ENCODE results near the gene CRISPLD2. TPM values are rescaled to one million over a fixed set of nuclear protein-coding genes. Genes with fewer than 3 reads are reported as not detected.

The CRISPLD2 gene
- total and polyA plus RNA-seq, 8 donors: 13.8 to 106 (median 24.9) TPM

- no peak for TF ChIP-seq CTCF (IDR thresholded peaks at IDR 0.05)
Observed at GRCh38 chr16:84842516-84843148, 22.8 kb downstream of the CRISPLD2 start.

GRCh38 chr16:84843149-84844048 is 23.6 kb downstream of the CRISPLD2 start:
- Histone ChIP-seq H3K4me3 (no peak overlapping the region), H3K4me1 (peaks cover 0 to 11% of the 10 kb centered on the region in 2 donors), H3K36me3 (peaks cover 0 to 40% of the 10 kb centered on the region in 2 donors), H3K27me3 (peaks cover 0 to 48% of the 10 kb centered on the region in 2 donors), H3K9me3 (no peaks in the 10 kb centered on the region), H3K27ac (no peak overlapping the region)
- no peak for ATAC-seq
- no peak for TF ChIP-seq CTCF (IDR thresholded peaks at IDR 0.05)
- intact Hi-C loops (cut with DNase I): no loop called here
- DNase-seq: peak in 1 of 4 donors; percentile 44

More at GRCh38 chr16:84842516-84843148, 22.8 kb downstream of the CRISPLD2 start:
- H3K36me3 ChIP-seq: peaks cover 0 to 35% of the 10 kb centered on the region in 2 donors
- peaks cover 0 to 46% of the 10 kb centered on the region in 2 donors for H3K27me3 ChIP-seq
- no peak for ATAC-seq
- H3K4me3 ChIP-seq: no peak overlapping the region
- H3K4me1 ChIP-seq: peaks cover 0 to 11% of the 10 kb centered on the region in 2 donors
- no peaks in the 10 kb centered on the region for H3K9me3 ChIP-seq
- intact Hi-C loops (cut with DNase I): no loop called here
- H3K27ac ChIP-seq: no peak overlapping the region
- DNase-seq: peak in 1 of 4 donors; percentile 35

GRCh38 chr16:84844049-84844350 is 24.2 kb downstream of the CRISPLD2 start:
- intact Hi-C loops (cut with DNase I): no loop called here
- no peak overlapping the region for H3K27ac ChIP-seq
- ATAC-seq: no peak

GRCh38 chr16:84844559-84845495 is 25.0 kb downstream of the CRISPLD2 start:
- TF ChIP-seq CTCF (IDR thresholded peaks at IDR 0.05): no peak
- H3K9me3 ChIP-seq: no peaks in the 10 kb centered on the region
- DNase-seq: no peak
- no peak overlapping the region for H3K27ac ChIP-seq
- intact Hi-C loops (cut with DNase I): no loop called here
- peaks cover 0 to 11% of the 10 kb centered on the region in 2 donors for H3K4me1 ChIP-seq
- H3K4me3 ChIP-seq: no peak overlapping the region
- peaks cover 0 to 43% of the 10 kb centered on the region in 2 donors for H3K27me3 ChIP-seq
- peaks cover 0 to 40% of the 10 kb centered on the region in 2 donors for H3K36me3 ChIP-seq
- ATAC-seq: no peak

More at GRCh38 chr16:84844049-84844350, 24.2 kb downstream of the CRISPLD2 start:
- DNase-seq: peak in 1 of 4 donors; percentile 72
- H3K36me3 ChIP-seq: peaks cover 0 to 39% of the 10 kb centered on the region in 2 donors
- TF ChIP-seq CTCF (IDR thresholded peaks at IDR 0.05): no peak
- H3K4me1 ChIP-seq: peaks cover 0 to 11% of the 10 kb centered on the region in 2 donors
- peaks cover 0 to 48% of the 10 kb centered on the region in 2 donors for H3K27me3 ChIP-seq
- no peak overlapping the region for H3K4me3 ChIP-seq
- H3K9me3 ChIP-seq: no peaks in the 10 kb centered on the region
